BE2C (cell line): ENCODE results near the gene TFEB.

Experiments used
- DNase-seq: peaks from one replicate; pipeline ENCODE4 v3.0.0-alpha.2; 2020
- H3K27me3 ChIP-seq: fragments of 250-450 bp; sonication (Bioruptor Pico); 2 replicates; pipeline ENCODE4 v1.5.1; 2020; ENCODE audit warnings: mild to moderate bottlenecking
- H3K36me3 ChIP-seq: fragments of 250-450 bp; sonication (Bioruptor Pico); 2 replicates; pipeline ENCODE4 v1.5.1; 2020; ENCODE audit warnings: mild to moderate bottlenecking
- H3K4me1 ChIP-seq: fragments of 250-450 bp; sonication (Bioruptor Pico); 2 replicates; pipeline ENCODE4 v1.5.1; 2020
- H3K4me3 ChIP-seq: 2 replicates; pipeline ENCODE4 v1.5.1; 2011; ENCODE audit warnings: low read depth, low read length
- H3K9me3 ChIP-seq: fragments of 250-450 bp; sonication (Bioruptor Pico); 2 replicates; pipeline ENCODE4 v1.5.1; 2020
- CTCF ChIP-seq: IDR thresholded peaks from 2 replicates; pipeline ENCODE4 v1.5.1; 2012; ENCODE audit warnings: mild to moderate bottlenecking, low read depth, low read length

The TFEB gene

GRCh38 chr6:41757931-41758640, 22.7 kb upstream of the TFEB start:
- H3K36me3 ChIP-seq, result no peaks in the 10 kb centered on the region
- no peaks in the 10 kb centered on the region for H3K27me3 ChIP-seq
- no peaks in the 10 kb centered on the region; the same call in 1 of the 2 replicates for H3K9me3 ChIP-seq
- TF ChIP-seq CTCF, result no peak
- H3K4me1 ChIP-seq, result no peaks in the 10 kb centered on the region
- no peak for DNase-seq
- H3K4me3 ChIP-seq, result no peak overlapping the region

GRCh38 chr6:41757271-41757670, 21.9 kb upstream of the TFEB start:
- no peak for DNase-seq

DNA sequence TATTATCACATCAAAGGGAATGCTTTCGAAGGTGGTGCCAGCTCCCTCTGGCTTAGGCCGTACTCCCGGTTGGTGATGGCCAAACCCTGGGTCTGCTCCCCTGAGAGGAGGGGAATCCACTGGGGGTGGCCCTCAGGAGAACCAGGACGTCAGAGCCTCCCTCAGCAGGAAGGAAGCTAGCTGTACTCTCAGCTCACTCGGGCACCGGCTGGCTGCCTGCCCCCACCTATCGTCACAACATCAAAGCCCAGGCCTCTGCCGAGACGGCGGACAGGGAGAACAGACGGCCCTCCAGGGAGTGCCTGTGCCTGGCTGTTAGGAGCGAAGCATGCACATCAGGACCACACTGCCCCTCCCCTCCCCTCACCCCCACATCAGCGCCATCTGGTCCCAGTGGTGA, 20.9 kb upstream of the TFEB start:
- Histone ChIP-seq H3K27me3 (no peaks in the 10 kb centered on the region), H3K9me3 (no peaks in the 10 kb centered on the region; the same call in 1 of the 2 replicates), H3K36me3 (no peaks in the 10 kb centered on the region), H3K4me3 (no peak overlapping the region; the same call in 1 of the 2 replicates), H3K4me1 (no peaks in the 10 kb centered on the region)
- DNase-seq, result peak; percentile 79
- TF ChIP-seq CTCF, result no peak

More at GRCh38 chr6:41757271-41757670, 21.9 kb upstream of the TFEB start:
- H3K27me3 ChIP-seq, result no peaks in the 10 kb centered on the region
- no peaks in the 10 kb centered on the region for H3K36me3 ChIP-seq
- no peak for TF ChIP-seq CTCF
- H3K4me3 ChIP-seq, result no peak overlapping the region
- no peaks in the 10 kb centered on the region for H3K4me1 ChIP-seq
- no peaks in the 10 kb centered on the region; the same call in 1 of the 2 replicates for H3K9me3 ChIP-seq

DNA sequence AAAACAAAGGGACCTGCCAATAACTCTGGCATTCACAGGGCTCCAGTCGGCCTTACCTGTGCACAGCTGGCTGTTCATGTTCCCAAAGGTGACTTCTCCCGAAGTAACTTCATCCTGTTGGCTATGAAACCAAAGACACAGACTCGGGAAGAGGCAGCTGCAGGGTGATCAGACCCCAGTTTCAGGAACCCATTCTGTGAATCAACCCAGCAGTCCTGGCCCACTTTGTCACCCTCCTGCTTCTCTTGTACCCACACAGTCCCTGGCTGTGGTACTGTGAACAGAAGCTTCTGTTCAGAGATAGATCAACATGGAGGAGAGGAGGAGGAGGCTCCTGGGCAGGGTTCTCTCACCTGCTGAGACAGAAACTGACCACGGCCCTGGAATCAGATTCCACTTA, 20.5 kb upstream of the TFEB start:
- Histone ChIP-seq H3K4me1 (no peaks in the 10 kb centered on the region), H3K4me3 (no peak overlapping the region; the same call in 1 of the 2 replicates), H3K9me3 (no peaks in the 10 kb centered on the region; the same call in 1 of the 2 replicates), H3K36me3 (no peaks in the 10 kb centered on the region), H3K27me3 (no peaks in the 10 kb centered on the region)
- TF ChIP-seq CTCF, result no peak
- no peak for DNase-seq

GRCh38 chr6:41750374-41750773, 15.0 kb upstream of the TFEB start:
- no peak for DNase-seq
- Histone ChIP-seq H3K36me3 (no peaks in the 10 kb centered on the region), H3K4me1 (peaks cover 8% of the 10 kb centered on the region), H3K4me3 (no peak overlapping the region), H3K9me3 (no peaks in the 10 kb centered on the region), H3K27me3 (no peaks in the 10 kb centered on the region)
- TF ChIP-seq CTCF, result no peak

DNA sequence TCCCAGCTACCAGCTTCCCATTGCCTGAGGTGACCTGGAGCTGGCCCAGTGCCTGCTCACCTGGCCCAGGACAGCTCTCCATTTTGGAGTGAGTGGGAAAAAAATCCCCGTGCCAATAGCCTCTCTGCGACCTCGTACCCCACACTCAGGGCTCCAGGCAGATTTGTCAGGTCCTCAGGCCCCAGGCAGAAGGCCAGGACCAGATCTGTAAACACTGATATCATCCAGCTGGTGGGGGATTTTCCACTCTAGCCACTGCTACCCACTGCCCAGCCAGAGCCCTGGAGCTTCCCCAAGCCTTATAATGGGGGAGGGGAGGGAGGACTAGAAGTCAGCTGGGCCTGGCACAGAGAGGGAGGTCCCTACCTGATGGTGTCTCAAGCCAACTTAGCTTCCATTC, 13.1 kb upstream of the TFEB start:
- Histone ChIP-seq H3K27me3 (no peaks in the 10 kb centered on the region), H3K9me3 (no peaks in the 10 kb centered on the region), H3K36me3 (no peaks in the 10 kb centered on the region), H3K4me3 (no peak overlapping the region), H3K4me1 (peaks cover 8% of the 10 kb centered on the region)
- peak; percentile 32 for DNase-seq
- no peak for TF ChIP-seq CTCF
